Osteocyte (in vitro differentiated cells): ENCODE measurements around the gene SPEG. TPM values are rescaled to one million over a fixed set of nuclear protein-coding genes. Genes with fewer than 3 reads are reported as not detected.

Experiments
- DNase-seq: peaks from one replicate; pipeline ENCODE4 v3.0.0; 2021; ENCODE audit warnings: mixed read lengths; ENCODE audit not compliant: unreplicated experiment; ENCODE audit errors: extremely low spot score
- H3K27ac Mint-ChIP-seq: one replicate; pipeline ENCODE4 v1.8.0; 2021; ENCODE audit warnings: mild to moderate bottlenecking, mixed read lengths; ENCODE audit not compliant: unreplicated experiment
- H3K27me3 Mint-ChIP-seq: one replicate; pipeline ENCODE4 v1.8.0; 2021; ENCODE audit warnings: mixed read lengths; ENCODE audit not compliant: unreplicated experiment
- H3K36me3 Mint-ChIP-seq: one replicate; pipeline ENCODE4 v1.8.0; 2021; ENCODE audit warnings: mixed read lengths; ENCODE audit not compliant: unreplicated experiment
- H3K4me1 Mint-ChIP-seq: one replicate; pipeline ENCODE4 v1.8.0; 2021; ENCODE audit warnings: mixed read lengths; ENCODE audit not compliant: unreplicated experiment
- H3K4me3 Mint-ChIP-seq: one replicate; pipeline ENCODE4 v1.8.0; 2021; ENCODE audit warnings: mild to moderate bottlenecking, moderate library complexity, mixed read lengths; ENCODE audit not compliant: unreplicated experiment
- H3K9me3 Mint-ChIP-seq: one replicate; pipeline ENCODE4 v1.8.0; 2021; ENCODE audit warnings: mixed read lengths; ENCODE audit not compliant: unreplicated experiment
- total RNA-seq: library from RNA; stranded (reverse); gene quantifications from 2 replicates; pipeline ENCODE4 v1.2.1, GENCODE V29; 2021
- TF ChIP-seq, protein P1 (sequence below): fragments of 200-600 bp; sonication (generic); IDR thresholded peaks from 2 replicates; pipeline ENCODE4 v1.5.0; 2021; ENCODE audit warnings: antibody characterized with exemption, mild to moderate bottlenecking, moderate library complexity

The SPEG gene
- total RNA-seq, 1 donor from 2014 or later = 30.3 TPM

- TF ChIP-seq, protein P1, sequence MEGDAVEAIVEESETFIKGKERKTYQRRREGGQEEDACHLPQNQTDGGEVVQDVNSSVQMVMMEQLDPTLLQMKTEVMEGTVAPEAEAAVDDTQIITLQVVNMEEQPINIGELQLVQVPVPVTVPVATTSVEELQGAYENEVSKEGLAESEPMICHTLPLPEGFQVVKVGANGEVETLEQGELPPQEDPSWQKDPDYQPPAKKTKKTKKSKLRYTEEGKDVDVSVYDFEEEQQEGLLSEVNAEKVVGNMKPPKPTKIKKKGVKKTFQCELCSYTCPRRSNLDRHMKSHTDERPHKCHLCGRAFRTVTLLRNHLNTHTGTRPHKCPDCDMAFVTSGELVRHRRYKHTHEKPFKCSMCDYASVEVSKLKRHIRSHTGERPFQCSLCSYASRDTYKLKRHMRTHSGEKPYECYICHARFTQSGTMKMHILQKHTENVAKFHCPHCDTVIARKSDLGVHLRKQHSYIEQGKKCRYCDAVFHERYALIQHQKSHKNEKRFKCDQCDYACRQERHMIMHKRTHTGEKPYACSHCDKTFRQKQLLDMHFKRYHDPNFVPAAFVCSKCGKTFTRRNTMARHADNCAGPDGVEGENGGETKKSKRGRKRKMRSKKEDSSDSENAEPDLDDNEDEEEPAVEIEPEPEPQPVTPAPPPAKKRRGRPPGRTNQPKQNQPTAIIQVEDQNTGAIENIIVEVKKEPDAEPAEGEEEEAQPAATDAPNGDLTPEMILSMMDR = no peak
- no peak for DNase-seq
- Mint-ChIP-seq H3K9me3 (no peaks in the 10 kb centered on the region), H3K27ac (no peak overlapping the region), H3K4me3 (no peak overlapping the region), H3K4me1 (no peaks in the 10 kb centered on the region), H3K27me3 (no peaks in the 10 kb centered on the region), H3K36me3 (no peaks in the 10 kb centered on the region)
Observed at GRCh38 chr2:219490186-219490585, 55.5 kb downstream of the SPEG start.

GRCh38 chr2:219490600-219491130 is 56.0 kb downstream of the SPEG start:
- H3K4me3 Mint-ChIP-seq = no peak overlapping the region
- H3K27ac Mint-ChIP-seq = no peak overlapping the region
- H3K9me3 Mint-ChIP-seq = no peaks in the 10 kb centered on the region
- DNase-seq = no peak
- H3K27me3 Mint-ChIP-seq = no peaks in the 10 kb centered on the region
- H3K4me1 Mint-ChIP-seq = no peaks in the 10 kb centered on the region
- TF ChIP-seq, protein P1 = no peak
- H3K36me3 Mint-ChIP-seq = no peaks in the 10 kb centered on the region

DNA sequence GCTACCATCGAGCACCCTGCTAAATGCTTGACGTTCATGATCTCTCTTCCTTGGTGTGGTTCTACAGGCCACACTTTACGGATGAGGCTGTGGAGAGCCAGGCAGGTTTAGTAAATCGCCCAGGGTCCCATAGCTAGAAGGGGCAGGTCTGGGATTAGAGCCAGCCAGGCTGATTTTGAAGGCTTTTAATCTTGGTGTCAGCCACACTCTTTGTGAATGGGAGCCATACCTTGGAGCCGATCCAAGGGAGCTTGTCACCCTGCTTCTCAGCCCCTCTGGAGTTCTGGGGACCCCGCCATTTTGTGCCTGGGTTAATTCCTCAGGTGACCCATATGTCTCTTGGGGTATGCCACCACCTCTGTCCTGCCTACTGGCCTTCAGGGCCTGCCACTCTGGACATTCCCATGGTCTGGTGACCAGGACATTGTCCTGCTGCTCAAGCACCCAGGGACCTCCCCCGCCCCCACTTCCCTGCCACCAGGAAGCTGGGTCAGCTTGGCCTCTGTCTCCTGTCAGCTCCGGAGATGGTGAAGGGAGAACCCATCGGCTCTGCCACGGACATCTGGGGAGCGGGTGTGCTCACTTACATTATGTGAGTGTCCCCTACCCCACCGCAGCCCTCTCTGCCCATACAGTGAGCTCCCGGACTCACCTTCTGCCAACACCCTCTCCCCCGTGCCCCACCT is 56.8 kb downstream of the SPEG start:
- Mint-ChIP-seq H3K27me3 (no peaks in the 10 kb centered on the region), H3K27ac (no peak overlapping the region), H3K4me1 (no peaks in the 10 kb centered on the region), H3K4me3 (no peak overlapping the region), H3K9me3 (no peaks in the 10 kb centered on the region), H3K36me3 (no peaks in the 10 kb centered on the region)
- no peak for DNase-seq
- TF ChIP-seq, protein P1 = no peak

- no peak overlapping the region for H3K4me3 Mint-ChIP-seq
- H3K36me3 Mint-ChIP-seq = no peaks in the 10 kb centered on the region
- no peaks in the 10 kb centered on the region for H3K9me3 Mint-ChIP-seq
- TF ChIP-seq, protein P1 = no peak
- H3K27ac Mint-ChIP-seq = no peak overlapping the region
- H3K27me3 Mint-ChIP-seq = no peaks in the 10 kb centered on the region
- DNase-seq = no peak
- peaks cover 1% of the 10 kb centered on the region for H3K4me1 Mint-ChIP-seq
Observed at GRCh38 chr2:219492575-219492974, 57.9 kb downstream of the SPEG start.

DNA sequence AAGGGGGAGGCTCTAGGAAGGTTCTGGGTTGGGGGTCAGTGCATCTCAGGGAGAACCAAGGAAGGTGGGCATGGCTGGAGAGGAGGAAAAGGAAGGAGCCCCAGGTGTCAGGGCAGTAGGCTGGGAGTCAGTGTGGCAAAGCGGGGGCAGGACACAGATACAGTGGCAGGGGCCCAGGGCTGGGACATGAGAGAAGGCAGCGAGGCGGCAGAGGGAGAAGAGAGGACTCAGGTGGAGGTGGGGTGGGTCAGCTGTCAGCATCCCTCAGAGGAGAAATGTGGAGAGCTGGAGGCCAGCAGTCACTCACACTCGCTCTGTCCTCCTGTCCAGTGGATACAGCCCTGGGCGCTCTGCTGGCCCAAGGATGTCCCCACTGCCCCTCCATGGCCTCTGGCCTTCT is 58.4 kb downstream of the SPEG start:
- TF ChIP-seq, protein P1 = no peak
- H3K9me3 Mint-ChIP-seq = no peaks in the 10 kb centered on the region
- peaks cover 3% of the 10 kb centered on the region for H3K4me1 Mint-ChIP-seq
- no peaks in the 10 kb centered on the region for H3K36me3 Mint-ChIP-seq
- no peak overlapping the region for H3K4me3 Mint-ChIP-seq
- H3K27me3 Mint-ChIP-seq = no peaks in the 10 kb centered on the region
- no peak overlapping the region for H3K27ac Mint-ChIP-seq
- DNase-seq = no peak
